Measurements from ENCODE around the gene SLC1A1.

The SLC1A1 gene

GRCh38 chr9:4620057-4620765 is 129.9 kb downstream of the SLC1A1 start:
- no peak for DNase-seq (ENCODE audit: low spot score)

DNA sequence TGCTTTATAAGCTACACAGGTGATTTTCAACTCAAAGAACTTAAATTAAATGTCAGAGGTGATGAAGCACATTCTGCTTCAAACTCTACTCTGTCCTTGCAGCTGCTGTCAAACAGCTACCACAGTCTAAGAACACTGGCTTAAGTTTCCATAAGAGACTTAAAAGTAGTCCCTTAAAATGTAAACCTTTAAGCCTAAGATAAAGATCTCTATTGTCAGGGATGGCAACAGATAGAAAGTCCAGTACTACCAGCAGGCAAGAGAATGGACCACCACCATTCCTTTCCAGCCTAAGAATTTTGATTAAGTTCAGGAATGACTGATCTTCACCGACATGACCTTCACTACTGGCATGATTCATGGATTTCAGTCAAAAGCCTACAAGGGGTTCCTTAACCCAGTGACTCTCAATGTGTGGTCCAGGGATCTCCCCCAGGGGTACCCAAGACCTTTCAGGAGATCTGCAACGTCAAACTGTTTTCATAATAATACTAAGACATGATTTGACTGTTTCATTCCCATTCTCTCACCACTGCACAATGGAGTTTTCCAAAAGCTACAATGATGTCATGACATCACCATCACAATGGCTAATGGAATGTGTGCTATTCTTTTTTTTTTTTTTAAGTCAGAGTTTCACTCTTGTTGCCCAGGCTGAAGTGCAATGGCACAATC is 130.8 kb downstream of the SLC1A1 start:
- peak; percentile 60 for DNase-seq (ENCODE audit: low spot score)

DNA sequence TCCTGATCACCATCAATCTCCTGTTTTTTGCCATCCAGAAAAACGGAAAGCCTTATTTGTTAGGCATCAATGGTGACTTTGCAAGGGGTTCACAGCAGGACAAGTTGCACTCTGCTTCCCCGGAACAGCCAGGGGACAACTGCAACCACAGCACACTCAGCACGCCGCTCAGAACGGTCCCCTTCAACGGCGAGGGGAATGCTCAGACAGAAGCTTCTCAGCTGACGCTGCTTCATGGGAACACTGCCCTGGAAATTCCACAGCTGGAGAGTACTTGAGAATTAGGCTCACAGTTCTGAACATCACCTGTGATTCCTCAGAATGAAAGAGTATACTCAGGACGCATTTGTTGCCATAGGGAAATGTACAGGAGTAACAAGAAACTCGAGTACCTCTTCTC is 131.7 kb downstream of the SLC1A1 start:
- DNase-seq (ENCODE audit: low spot score) = no peak

GRCh38 chr9:4630836-4631235 is 140.6 kb downstream of the SLC1A1 start:
- no peak for DNase-seq (ENCODE audit: low spot score)

Data from AG20443 (cell line).